ENCODE measurements around the gene GNAL. TPM values are rescaled to one million over a fixed set of nuclear protein-coding genes. Genes with fewer than 3 reads are reported as not detected.

Gene GNAL
- total RNA-seq, 1 donor from 2014 or later = 14.7 TPM

DNA sequence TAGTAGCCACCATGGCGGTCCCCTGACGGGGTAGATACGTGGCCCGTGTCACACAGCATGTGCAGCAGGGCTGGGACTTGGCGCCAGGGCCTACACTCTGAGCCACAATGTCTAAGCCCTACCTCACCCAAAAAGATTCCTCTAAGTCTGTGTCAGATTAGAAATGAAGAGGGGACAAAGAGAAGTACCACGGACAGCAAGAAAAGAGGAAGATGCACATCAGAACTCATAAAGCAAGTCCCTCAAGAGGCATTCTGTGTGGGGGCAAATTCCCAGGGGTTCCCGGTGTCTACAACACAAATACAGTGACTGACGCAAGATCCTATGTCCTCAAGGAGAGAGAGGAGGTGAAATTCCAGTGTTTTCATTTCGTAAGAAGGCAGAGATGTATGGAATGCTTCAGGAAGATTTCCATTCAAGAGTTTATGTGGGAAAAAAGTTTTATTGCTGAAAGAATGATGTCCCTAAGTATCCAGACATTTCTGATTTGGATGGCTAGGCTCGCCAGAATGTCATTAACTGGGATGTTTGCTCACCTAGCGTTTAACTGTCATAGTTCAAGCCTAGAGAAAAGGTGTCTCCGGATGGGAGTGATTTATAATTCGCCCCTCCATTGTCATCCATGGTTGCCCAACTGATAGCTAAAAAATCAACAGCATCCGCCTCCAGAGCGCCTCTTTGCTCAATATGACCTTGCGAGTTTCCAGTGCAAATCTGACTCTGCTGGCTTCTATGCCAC is 86.5 kb downstream of the GNAL start:
- no peak overlapping the region for H3K4me3 ChIP-seq (ENCODE audit: low read depth, low read length)
- H3K27me3 ChIP-seq (ENCODE audit: control insufficient read depth, insufficient read depth, low read length) = no peaks in the 10 kb centered on the region
- no peak for DNase-seq (ENCODE audit: low read depth)
- H3K36me3 ChIP-seq (ENCODE audit: control insufficient read depth, insufficient read depth, low read length) = no peaks in the 10 kb centered on the region
- TF ChIP-seq, protein P1, sequence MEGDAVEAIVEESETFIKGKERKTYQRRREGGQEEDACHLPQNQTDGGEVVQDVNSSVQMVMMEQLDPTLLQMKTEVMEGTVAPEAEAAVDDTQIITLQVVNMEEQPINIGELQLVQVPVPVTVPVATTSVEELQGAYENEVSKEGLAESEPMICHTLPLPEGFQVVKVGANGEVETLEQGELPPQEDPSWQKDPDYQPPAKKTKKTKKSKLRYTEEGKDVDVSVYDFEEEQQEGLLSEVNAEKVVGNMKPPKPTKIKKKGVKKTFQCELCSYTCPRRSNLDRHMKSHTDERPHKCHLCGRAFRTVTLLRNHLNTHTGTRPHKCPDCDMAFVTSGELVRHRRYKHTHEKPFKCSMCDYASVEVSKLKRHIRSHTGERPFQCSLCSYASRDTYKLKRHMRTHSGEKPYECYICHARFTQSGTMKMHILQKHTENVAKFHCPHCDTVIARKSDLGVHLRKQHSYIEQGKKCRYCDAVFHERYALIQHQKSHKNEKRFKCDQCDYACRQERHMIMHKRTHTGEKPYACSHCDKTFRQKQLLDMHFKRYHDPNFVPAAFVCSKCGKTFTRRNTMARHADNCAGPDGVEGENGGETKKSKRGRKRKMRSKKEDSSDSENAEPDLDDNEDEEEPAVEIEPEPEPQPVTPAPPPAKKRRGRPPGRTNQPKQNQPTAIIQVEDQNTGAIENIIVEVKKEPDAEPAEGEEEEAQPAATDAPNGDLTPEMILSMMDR (IDR thresholded peaks at IDR 0.05; ENCODE audit: insufficient read depth, low read length, poor library complexity, severe bottlenecking) = no peak

DNA sequence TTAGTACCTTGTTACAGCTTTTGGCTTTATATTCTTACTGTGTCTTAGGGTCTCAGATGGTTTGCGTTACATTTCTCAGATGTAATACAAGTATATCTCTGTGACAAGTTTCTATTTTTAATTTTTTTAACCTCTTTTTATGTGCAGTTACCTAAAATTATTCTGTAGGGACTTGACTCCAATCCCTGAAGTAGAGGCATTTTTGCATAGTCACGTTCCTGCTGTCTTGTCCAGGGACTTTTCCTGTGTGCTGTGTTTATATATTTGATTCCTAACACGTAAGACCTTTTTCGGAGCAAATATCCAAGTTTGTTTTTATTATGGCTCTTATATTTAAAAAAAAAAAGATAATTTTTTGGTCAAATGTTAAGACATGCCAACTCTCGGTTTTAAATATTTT is 91.0 kb downstream of the GNAL start:
- Histone ChIP-seq H3K36me3 (ENCODE audit: control insufficient read depth, insufficient read depth, low read length) (no peaks in the 10 kb centered on the region), H3K27me3 (ENCODE audit: control insufficient read depth, insufficient read depth, low read length) (no peaks in the 10 kb centered on the region), H3K4me3 (ENCODE audit: low read depth, low read length) (no peak overlapping the region)
- no peak for DNase-seq (ENCODE audit: low read depth)
- TF ChIP-seq, protein P1 (IDR thresholded peaks at IDR 0.05; ENCODE audit: insufficient read depth, low read length, poor library complexity, severe bottlenecking) = no peak

DNA sequence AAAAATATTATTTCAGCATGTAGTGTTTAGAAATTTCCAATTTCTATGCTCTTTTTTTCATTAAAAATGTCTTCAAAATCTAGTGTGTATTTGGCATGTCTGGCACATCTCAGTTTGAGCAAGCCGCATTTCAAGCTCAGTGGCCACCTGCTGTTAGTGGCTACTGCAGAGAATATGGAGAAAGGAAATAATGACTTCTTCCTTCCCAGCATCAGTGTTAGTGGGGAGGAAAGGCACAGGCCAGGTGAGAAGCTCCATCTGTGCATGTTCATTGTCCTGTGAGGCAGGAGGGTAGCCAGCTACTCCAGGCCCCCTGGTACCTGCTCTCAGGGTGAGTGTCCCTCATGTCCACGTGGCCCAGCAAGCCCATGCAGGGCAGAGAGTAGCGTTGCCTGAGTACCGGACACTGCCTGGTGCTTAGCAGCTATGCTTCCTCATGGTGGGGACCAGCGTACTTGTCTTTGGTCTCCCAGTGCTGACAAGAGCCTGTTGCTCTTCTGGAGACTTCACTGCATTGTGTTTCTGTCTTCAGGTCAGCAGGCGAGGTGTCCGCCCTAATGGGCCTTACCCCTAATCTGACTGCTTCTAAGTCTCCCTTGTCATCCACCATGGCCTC is 94.8 kb downstream of the GNAL start:
- Histone ChIP-seq H3K27me3 (ENCODE audit: control insufficient read depth, insufficient read depth, low read length) (no peaks in the 10 kb centered on the region), H3K36me3 (ENCODE audit: control insufficient read depth, insufficient read depth, low read length) (no peaks in the 10 kb centered on the region), H3K4me3 (ENCODE audit: low read depth, low read length) (no peak overlapping the region)
- no peak for DNase-seq (ENCODE audit: low read depth)
- TF ChIP-seq, protein P1 (IDR thresholded peaks at IDR 0.05; ENCODE audit: insufficient read depth, low read length, poor library complexity, severe bottlenecking) = no peak

DNA sequence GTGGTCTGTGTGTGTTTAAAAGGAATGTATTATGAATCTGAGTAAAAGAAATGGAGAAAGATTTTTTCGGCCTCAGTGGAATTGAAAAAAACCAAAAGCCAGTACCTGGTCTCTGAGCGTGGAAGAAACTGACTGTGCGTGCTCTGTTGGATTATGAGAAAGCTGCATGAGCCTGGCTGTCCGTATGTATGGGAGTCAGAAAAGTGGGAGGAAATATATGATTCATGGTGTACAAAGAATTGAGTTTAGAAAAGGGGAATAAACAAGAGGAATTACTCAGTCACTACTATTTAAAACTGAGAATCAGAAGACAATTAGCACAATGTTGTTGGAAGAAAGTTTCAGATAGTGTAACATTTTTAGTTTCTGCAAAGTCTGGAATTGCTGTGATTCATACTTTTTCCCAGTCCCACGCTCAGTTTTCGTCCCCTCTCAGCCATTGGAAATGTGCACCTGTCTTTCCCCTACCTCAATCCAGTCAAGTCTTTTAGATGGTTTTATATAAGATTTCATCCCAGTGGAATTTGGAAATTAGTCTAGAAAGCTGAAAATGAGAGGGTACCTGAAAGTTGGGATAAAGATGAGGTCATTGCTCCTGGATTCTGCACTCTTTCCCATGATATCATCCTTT is 95.7 kb downstream of the GNAL start:
- Histone ChIP-seq H3K27me3 (ENCODE audit: control insufficient read depth, insufficient read depth, low read length) (no peaks in the 10 kb centered on the region), H3K36me3 (ENCODE audit: control insufficient read depth, insufficient read depth, low read length) (no peaks in the 10 kb centered on the region), H3K4me3 (ENCODE audit: low read depth, low read length) (no peak overlapping the region)
- no peak for DNase-seq (ENCODE audit: low read depth)
- TF ChIP-seq, protein P1 (IDR thresholded peaks at IDR 0.05; ENCODE audit: insufficient read depth, low read length, poor library complexity, severe bottlenecking) = no peak

DNA sequence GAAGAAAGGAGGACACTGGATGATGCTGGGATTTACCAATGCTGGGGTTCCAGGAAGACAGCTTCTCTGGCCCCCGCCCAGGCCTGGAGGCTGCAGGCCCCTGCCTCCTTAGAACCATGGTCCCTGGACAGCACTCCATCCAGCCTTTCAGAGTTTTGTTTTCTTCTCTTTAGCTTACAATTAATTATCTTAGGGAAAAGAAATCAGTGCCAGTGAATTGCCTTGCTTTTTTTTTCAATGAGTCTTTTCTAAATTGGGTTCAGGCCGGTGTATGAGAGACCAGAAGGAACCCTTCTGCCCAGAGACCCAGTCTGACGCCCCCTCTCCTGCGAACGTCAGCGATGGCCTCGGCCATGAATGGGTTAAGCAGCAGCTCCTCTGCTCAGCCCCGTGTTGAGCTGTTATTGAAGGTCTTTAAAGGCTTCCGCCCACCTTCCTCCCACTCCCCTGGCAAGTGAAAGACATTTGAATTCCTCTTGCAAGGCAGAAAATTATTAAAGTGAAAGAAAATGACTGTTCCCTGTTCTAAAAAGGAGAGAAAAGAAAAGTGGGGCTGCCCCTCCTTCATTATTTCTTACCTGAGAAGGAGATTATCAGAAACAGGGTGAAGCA is 96.5 kb downstream of the GNAL start:
- Histone ChIP-seq H3K36me3 (ENCODE audit: control insufficient read depth, insufficient read depth, low read length) (no peaks in the 10 kb centered on the region), H3K27me3 (ENCODE audit: control insufficient read depth, insufficient read depth, low read length) (no peaks in the 10 kb centered on the region), H3K4me3 (ENCODE audit: low read depth, low read length) (no peak overlapping the region)
- TF ChIP-seq, protein P1 (IDR thresholded peaks at IDR 0.05; ENCODE audit: insufficient read depth, low read length, poor library complexity, severe bottlenecking) = no peak
- DNase-seq (ENCODE audit: low read depth) = no peak

All from kidney epithelial cell (primary cell).